B cell (primary cell): ENCODE measurements around the gene DTNA.

Source experiments
- EZH2 ChIP-seq: IDR thresholded peaks from 2 replicates; pipeline ENCODE4 v1.6.1; 2012; ENCODE audit warnings: borderline replicate concordance, low read depth, mild to moderate bottlenecking, moderate library complexity, low read length; ENCODE audit not compliant: insufficient read depth, poor library complexity, severe bottlenecking
- TF ChIP-seq, protein P1 (sequence below): fragments of 200-600 bp; IDR thresholded peaks from one replicate; pipeline ENCODE4 v1.8.0; 2022; ENCODE audit warnings: antibody characterized with exemption, mild to moderate bottlenecking

DNA sequence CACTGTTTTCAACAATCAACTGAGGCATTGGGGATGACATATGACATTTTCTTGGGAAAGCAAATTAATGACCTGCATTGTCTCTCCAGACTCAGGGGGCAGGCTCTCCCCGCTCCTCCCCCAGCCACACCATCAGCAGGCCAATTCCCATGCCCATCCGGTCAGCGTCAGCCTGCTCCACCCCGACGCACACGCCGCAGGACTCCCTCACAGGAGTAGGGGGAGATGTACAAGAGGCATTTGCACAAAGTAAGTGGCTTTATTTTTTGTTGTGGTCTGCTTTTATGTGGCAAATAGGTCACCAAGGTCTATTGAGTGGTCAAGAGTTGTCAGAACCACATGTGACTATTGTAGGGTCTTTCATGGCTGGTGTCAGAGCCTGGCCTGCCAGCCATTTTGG lies 165.1 kb downstream of the DTNA start:
- TF ChIP-seq, protein P1, sequence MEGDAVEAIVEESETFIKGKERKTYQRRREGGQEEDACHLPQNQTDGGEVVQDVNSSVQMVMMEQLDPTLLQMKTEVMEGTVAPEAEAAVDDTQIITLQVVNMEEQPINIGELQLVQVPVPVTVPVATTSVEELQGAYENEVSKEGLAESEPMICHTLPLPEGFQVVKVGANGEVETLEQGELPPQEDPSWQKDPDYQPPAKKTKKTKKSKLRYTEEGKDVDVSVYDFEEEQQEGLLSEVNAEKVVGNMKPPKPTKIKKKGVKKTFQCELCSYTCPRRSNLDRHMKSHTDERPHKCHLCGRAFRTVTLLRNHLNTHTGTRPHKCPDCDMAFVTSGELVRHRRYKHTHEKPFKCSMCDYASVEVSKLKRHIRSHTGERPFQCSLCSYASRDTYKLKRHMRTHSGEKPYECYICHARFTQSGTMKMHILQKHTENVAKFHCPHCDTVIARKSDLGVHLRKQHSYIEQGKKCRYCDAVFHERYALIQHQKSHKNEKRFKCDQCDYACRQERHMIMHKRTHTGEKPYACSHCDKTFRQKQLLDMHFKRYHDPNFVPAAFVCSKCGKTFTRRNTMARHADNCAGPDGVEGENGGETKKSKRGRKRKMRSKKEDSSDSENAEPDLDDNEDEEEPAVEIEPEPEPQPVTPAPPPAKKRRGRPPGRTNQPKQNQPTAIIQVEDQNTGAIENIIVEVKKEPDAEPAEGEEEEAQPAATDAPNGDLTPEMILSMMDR, result no peak
- TF ChIP-seq EZH2, result no peak
